GM10266 (cell line): ENCODE data around the gene TRABD2B.

ENCODE experiments used
- DNase-seq: peaks from one replicate; pipeline ENCODE4 v3.0.0; 2012; ENCODE audit errors: extremely low spot score
- CTCF ChIP-seq: IDR thresholded peaks from 2 replicates; pipeline ENCODE4 v1.5.1; 2012; ENCODE audit warnings: mild to moderate bottlenecking, low read depth; ENCODE audit not compliant: control insufficient read depth, insufficient read depth; ENCODE audit errors: missing control alignments

TRABD2B gene

GRCh38 chr1:47894410-47895278 is 102.5 kb downstream of the TRABD2B start:
- DNase-seq, result no peak
- TF ChIP-seq CTCF, result no peak

- no peak for TF ChIP-seq CTCF
Observed at GRCh38 chr1:47893412-47893811, 103.8 kb downstream of the TRABD2B start.

GRCh38 chr1:47890779-47891178 is 106.4 kb downstream of the TRABD2B start:
- no peak for TF ChIP-seq CTCF
- DNase-seq, result no peak

More at GRCh38 chr1:47893412-47893811, 103.8 kb downstream of the TRABD2B start:
- no peak for DNase-seq

GRCh38 chr1:47888294-47888629 is 108.9 kb downstream of the TRABD2B start:
- no peak for TF ChIP-seq CTCF
- DNase-seq, result no peak

- DNase-seq, result no peak
- no peak for TF ChIP-seq CTCF
Observed at GRCh38 chr1:47887475-47888293, 109.5 kb downstream of the TRABD2B start.

GRCh38 chr1:47887060-47887459 is 110.1 kb downstream of the TRABD2B start:
- no peak for DNase-seq
- no peak for TF ChIP-seq CTCF

- DNase-seq, result no peak
- no peak for TF ChIP-seq CTCF
Observed at GRCh38 chr1:47886141-47886540, 111.0 kb downstream of the TRABD2B start.
